Right kidney (tissue), 1 donor: ENCODE measurements around the gene GSE1.

Experiments used
- DNase-seq: peaks from one replicate; pipeline ENCODE4 v3.0.0-alpha.2; 2016

The GSE1 gene

GRCh38 chr16:85646976-85647375, 33.9 kb downstream of the GSE1 start:
- no peak for DNase-seq

- DNase-seq, result no peak
Measured at GRCh38 chr16:85648070-85648714, 35.1 kb downstream of the GSE1 start.

GRCh38 chr16:85648805-85649204, 35.7 kb downstream of the GSE1 start:
- DNase-seq, result no peak

- peak; percentile 35 for DNase-seq
Measured at GRCh38 chr16:85649411-85650134, 36.5 kb downstream of the GSE1 start.

- DNase-seq, result no peak
Measured at GRCh38 chr16:85650135-85650843, 37.2 kb downstream of the GSE1 start.

GRCh38 chr16:85650844-85651628, 37.9 kb downstream of the GSE1 start:
- DNase-seq, result peak; percentile 76

- peak; percentile 73 for DNase-seq
Measured at GRCh38 chr16:85651629-85652430, 38.7 kb downstream of the GSE1 start.

- DNase-seq, result peak; percentile 81
Measured at GRCh38 chr16:85652431-85653221, 39.5 kb downstream of the GSE1 start.

GRCh38 chr16:85653290-85653891, 40.3 kb downstream of the GSE1 start:
- peak; percentile 41 for DNase-seq

GRCh38 chr16:85654251-85655095, 41.4 kb downstream of the GSE1 start:
- DNase-seq, result no peak

- no peak for DNase-seq
Measured at GRCh38 chr16:85655216-85656129, 42.4 kb downstream of the GSE1 start.

GRCh38 chr16:85656351-85657266, 43.5 kb downstream of the GSE1 start:
- no peak for DNase-seq

- DNase-seq, result no peak
Measured at GRCh38 chr16:85657267-85657650, 44.1 kb downstream of the GSE1 start.

GRCh38 chr16:85657996-85658395, 44.9 kb downstream of the GSE1 start:
- no peak for DNase-seq

GRCh38 chr16:85658504-85659326, 45.6 kb downstream of the GSE1 start:
- no peak for DNase-seq

GRCh38 chr16:85659336-85659735, 46.2 kb downstream of the GSE1 start:
- no peak for DNase-seq
